BJ (cell line): ENCODE measurements around the gene ZNF445. TPM values are rescaled to one million over a fixed set of nuclear protein-coding genes. Genes with fewer than 3 reads are reported as not detected.

Experiments used
- CTCF ChIA-PET: fragments of 350-600 bp; formaldehyde crosslinking; extraction: SDS; loops from one replicate; lab custom pipeline; 2021; ENCODE audit warnings: antibody characterized with exemption, inconsistent platforms; lab: Yijun Ruan, JAX
- POLR2A ChIA-PET: fragments of 300-600 bp; sonication (Branson Sonifier 250); formaldehyde crosslinking; extraction: SDS; loops from one replicate; lab custom pipeline; 2021; ENCODE audit warnings: antibody characterized with exemption; lab: Charles Lee
- DNase-seq: peaks from one replicate; pipeline ENCODE4 v3.0.0-alpha.2; 2011; ENCODE audit warnings: low read depth
- H3K27me3 ChIP-seq: 2 replicates; pipeline ENCODE4 v1.6.0; 2011; ENCODE audit warnings: low read length; ENCODE audit not compliant: control insufficient read depth, insufficient read depth
- H3K36me3 ChIP-seq: 2 replicates; pipeline ENCODE4 v1.5.1; 2011; ENCODE audit warnings: low read length; ENCODE audit not compliant: control insufficient read depth, insufficient read depth
- H3K4me3 ChIP-seq: 2 replicates; pipeline ENCODE4 v1.5.1; 2011; ENCODE audit warnings: low read depth, mild to moderate bottlenecking, control low read depth, low read length
- polyA plus RNA-seq: library from polyadenylated mRNA; depleted of rRNA; stranded (reverse); fragments of >200 nt; gene quantifications from 2 replicates; pipeline ENCODE4 v1.2.3, GENCODE V29; 2011
- TF ChIP-seq, protein P1 (sequence below): IDR thresholded peaks from 2 replicates; pipeline ENCODE4 v1.5.1; 2011; ENCODE audit warnings: low read depth, mild to moderate bottlenecking, control low read depth, inconsistent platforms, low read length, moderate library complexity; ENCODE audit not compliant: insufficient read depth

Gene ZNF445
- polyA plus RNA-seq, 1 experiment, result 2.7 TPM

DNA sequence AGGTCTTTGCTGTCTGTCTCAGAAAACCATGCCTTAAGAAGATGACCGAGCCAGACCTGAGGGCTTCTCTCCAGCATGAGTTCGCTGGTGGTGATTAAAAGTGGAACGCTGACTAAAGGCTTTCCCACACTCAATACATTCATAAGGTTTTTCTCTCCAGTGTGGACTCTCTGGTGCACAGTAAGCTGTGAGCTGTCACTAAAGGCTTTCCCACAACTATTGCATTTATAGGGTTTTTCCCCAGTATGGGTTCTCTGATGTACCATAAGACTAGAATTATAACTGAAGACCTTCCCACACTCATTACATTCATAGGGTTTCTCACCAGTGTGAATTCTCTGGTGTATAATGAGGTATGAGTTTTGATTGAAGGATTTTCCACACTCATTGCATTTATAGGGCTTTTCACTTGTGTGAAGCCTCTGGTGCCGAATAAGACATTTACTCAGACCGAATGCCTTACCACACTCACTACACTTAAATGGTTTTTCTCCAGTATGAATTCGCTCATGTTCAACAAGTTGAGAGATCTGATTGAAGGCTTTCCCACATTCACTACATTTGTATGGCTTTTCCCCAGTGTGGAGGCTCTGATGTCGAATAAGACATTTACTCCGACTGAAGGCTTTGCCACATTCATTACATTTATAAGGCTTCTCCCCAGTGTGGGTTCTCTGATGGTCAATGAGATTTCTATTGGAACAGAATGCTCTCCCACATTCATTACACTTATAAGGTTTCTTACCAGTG is 21.9 kb upstream of the ZNF445 start:
- no peak overlapping the region for H3K4me3 ChIP-seq
- peaks cover 3% of the 10 kb centered on the region for H3K36me3 ChIP-seq
- CTCF ChIA-PET, result no interaction called here
- POLR2A ChIA-PET, result no interaction called here
- no peak for DNase-seq
- H3K27me3 ChIP-seq, result no peaks in the 10 kb centered on the region
- TF ChIP-seq, protein P1, sequence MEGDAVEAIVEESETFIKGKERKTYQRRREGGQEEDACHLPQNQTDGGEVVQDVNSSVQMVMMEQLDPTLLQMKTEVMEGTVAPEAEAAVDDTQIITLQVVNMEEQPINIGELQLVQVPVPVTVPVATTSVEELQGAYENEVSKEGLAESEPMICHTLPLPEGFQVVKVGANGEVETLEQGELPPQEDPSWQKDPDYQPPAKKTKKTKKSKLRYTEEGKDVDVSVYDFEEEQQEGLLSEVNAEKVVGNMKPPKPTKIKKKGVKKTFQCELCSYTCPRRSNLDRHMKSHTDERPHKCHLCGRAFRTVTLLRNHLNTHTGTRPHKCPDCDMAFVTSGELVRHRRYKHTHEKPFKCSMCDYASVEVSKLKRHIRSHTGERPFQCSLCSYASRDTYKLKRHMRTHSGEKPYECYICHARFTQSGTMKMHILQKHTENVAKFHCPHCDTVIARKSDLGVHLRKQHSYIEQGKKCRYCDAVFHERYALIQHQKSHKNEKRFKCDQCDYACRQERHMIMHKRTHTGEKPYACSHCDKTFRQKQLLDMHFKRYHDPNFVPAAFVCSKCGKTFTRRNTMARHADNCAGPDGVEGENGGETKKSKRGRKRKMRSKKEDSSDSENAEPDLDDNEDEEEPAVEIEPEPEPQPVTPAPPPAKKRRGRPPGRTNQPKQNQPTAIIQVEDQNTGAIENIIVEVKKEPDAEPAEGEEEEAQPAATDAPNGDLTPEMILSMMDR, result no peak

DNA sequence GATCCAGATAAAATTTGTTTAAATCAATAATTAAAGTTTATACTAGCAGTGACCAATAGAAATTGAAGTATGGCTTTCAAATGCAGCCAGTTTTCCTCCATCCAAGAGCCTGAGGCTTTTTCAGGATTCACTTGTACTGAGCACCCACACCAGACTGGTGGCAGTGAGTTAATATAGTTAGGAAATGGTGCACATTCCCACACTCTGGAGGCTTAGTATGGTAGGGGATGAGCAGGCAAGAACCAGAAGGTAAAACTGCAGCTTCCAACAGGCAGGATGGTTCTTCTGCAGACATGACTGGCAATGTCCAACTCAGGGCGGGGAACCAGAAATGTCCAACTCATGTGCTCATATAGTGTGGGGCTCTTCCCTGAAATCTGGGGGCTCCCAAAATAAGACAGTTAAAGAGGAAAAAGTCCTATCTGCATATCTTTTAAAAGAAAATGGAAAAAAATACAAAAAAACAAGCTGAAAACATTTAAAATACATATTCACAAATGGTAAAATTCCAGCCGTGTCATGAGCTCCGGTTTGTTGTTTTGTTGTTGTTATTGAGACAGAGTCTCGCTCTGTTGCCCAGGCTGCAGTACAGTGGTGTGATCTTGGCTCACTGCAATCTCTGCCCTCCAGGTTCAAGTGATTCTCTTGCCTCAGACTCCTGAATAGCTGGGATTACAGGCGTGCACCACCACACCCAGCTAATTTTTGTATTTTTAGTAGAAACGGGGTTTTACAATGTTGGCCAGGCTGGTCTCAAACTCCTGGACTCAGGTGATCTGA is 18.4 kb upstream of the ZNF445 start:
- ChIA-PET CTCF (no interaction called here), POLR2A (no interaction called here)
- Histone ChIP-seq H3K27me3 (no peaks in the 10 kb centered on the region), H3K4me3 (no peak overlapping the region), H3K36me3 (no peaks in the 10 kb centered on the region)
- TF ChIP-seq, protein P1, result no peak
- no peak for DNase-seq

DNA sequence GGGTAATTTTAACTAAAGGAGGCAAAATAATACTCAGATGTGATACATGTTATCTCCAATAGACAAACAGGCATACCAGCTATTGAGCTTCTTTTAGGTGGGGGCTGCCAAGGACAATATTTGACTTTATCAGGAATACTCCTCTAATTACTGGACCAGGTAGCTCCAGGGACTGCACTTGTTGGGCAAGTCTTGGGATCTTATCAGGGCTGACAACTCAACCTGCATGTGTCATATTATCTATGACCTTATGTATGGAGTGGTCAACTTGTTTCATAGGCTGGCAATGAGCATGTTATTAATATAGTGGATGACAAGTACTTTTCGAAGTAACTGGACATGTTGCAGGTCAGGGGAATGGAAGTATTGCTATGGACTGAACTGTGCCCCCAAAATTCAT is 15.0 kb upstream of the ZNF445 start:
- H3K27me3 ChIP-seq, result no peaks in the 10 kb centered on the region
- H3K36me3 ChIP-seq, result no peaks in the 10 kb centered on the region
- no peak overlapping the region for H3K4me3 ChIP-seq
- ChIA-PET CTCF (interaction anchor here (1.2 kb wide), 1 partner anchor 40 kb away, joined by 3 read pairs; no protein-coding TSS in a partner anchor), POLR2A (no interaction called here)
- TF ChIP-seq, protein P1, result no peak
- no peak for DNase-seq

DNA sequence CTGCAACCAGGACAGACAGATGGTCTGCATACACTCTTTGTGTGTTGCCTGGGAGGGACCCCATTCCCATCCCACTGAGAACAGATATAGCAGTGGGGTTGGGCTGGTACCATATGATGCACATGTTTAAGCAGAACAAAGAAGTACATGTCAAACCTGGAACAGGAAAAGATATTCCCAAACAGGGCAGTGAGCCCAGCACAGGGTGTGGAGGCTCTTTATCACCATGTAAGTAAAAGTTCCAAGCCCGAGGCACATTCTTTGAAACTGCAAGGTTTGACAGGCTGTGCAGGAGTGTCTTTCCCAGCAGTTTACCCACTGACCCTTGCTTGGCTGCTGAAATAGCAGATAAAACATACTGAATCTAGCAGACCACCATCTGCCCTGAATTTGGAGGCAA is 5.3 kb upstream of the ZNF445 start:
- Histone ChIP-seq H3K36me3 (no peaks in the 10 kb centered on the region), H3K4me3 (no peak overlapping the region), H3K27me3 (no peaks in the 10 kb centered on the region)
- TF ChIP-seq, protein P1, result no peak
- no peak for DNase-seq
- CTCF ChIA-PET, result no interaction called here
- POLR2A ChIA-PET, result no interaction called here

DNA sequence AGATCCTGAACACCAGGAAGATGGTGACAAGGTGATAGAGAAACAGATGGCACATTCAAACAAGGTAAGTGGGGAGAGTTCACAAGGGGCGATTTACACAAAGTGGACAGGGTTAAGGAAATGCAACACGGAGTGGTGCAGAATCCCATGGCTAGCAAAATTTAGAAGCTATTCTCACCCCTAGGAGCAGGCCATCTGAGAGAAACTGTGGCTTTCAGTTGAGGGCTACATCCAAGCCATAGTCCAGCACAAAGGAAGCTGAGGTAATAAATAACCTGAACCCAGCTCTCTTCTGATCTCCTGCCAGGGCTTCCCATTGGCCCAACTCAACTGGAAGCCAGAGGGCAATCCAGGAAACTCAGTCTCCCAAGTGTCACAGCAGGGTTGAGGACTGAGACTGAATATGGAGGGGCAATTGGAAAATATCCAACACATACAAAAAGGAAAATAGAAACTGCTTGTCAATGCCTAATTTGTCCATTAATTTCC is 1.2 kb upstream of the ZNF445 start:
- Histone ChIP-seq H3K4me3 (no peak overlapping the region), H3K36me3 (no peaks in the 10 kb centered on the region), H3K27me3 (no peaks in the 10 kb centered on the region)
- TF ChIP-seq, protein P1, result no peak
- DNase-seq, result no peak
- ChIA-PET POLR2A (no interaction called here), CTCF (no interaction called here)
